ENCODE data around the gene OCEL1.
A peak's percentile ranks its signal among the peaks of the same experiment; 100 is the strongest.

OCEL1 gene

DNA sequence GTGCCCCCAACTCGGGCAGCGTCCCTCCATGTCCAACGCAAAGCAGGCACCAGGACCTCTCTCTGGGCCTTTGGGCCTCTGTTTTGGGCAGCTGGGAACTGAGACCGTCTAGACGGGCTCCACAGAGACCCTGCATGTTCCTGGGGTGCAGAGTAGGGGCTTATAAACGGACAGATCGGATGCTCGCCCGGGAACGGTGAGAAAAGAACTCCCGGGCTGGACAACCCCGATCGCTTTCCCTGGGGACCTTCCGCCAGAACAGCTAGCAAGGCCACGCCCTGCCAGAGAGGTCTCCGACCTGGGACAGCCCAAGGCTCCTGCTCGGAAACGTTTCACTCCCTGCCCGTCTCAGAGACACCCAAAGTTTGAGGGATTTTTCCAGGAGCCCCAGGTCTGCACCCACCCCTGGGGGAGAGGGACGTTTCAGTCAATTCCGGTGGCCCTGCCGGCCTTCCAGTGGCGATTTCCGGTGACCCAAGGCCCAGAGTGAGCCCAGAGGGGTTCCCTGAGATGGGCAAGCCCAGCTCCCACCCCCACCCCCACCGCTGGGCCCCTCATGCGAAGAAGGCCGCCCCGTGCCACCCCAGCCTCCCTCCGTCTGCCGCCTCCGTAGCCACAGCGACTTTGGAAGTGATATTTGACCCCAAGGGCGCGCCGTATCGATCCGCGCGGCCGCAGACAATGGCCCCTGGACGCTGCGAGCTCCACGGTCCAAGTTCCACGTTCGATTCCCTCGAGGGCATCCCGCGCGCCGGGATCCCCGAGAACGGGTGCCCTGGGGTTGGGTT is 18.0 kb downstream of the OCEL1 start (continued):
- no peak for TF ChIP-seq REPIN1 (tag by site-specific recombination; IDR thresholded peaks at IDR 0.05; ENCODE audit: low read depth)
- no peak for TF ChIP-seq ZNF768 (tag by site-specific recombination; IDR thresholded peaks at IDR 0.05)
- TF ChIP-seq, protein P1, sequence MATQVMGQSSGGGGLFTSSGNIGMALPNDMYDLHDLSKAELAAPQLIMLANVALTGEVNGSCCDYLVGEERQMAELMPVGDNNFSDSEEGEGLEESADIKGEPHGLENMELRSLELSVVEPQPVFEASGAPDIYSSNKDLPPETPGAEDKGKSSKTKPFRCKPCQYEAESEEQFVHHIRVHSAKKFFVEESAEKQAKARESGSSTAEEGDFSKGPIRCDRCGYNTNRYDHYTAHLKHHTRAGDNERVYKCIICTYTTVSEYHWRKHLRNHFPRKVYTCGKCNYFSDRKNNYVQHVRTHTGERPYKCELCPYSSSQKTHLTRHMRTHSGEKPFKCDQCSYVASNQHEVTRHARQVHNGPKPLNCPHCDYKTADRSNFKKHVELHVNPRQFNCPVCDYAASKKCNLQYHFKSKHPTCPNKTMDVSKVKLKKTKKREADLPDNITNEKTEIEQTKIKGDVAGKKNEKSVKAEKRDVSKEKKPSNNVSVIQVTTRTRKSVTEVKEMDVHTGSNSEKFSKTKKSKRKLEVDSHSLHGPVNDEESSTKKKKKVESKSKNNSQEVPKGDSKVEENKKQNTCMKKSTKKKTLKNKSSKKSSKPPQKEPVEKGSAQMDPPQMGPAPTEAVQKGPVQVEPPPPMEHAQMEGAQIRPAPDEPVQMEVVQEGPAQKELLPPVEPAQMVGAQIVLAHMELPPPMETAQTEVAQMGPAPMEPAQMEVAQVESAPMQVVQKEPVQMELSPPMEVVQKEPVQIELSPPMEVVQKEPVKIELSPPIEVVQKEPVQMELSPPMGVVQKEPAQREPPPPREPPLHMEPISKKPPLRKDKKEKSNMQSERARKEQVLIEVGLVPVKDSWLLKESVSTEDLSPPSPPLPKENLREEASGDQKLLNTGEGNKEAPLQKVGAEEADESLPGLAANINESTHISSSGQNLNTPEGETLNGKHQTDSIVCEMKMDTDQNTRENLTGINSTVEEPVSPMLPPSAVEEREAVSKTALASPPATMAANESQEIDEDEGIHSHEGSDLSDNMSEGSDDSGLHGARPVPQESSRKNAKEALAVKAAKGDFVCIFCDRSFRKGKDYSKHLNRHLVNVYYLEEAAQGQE (tag by site-specific recombination; IDR thresholded peaks at IDR 0.05), result 0 out of 2 replicates have a peak, but pooled peaks have one; percentile 10
- TF ChIP-seq ZNF792 (tag by site-specific recombination; IDR thresholded peaks at IDR 0.05), result no peak
- TF ChIP-seq ZNF174 (tag by site-specific recombination; IDR thresholded peaks at IDR 0.05), result no peak
- TF ChIP-seq ZNF785 (tag by site-specific recombination; IDR thresholded peaks at IDR 0.05), result no peak
- no peak for TF ChIP-seq ZNF701 (tag by site-specific recombination; IDR thresholded peaks at IDR 0.05)
- TF ChIP-seq, protein P2, sequence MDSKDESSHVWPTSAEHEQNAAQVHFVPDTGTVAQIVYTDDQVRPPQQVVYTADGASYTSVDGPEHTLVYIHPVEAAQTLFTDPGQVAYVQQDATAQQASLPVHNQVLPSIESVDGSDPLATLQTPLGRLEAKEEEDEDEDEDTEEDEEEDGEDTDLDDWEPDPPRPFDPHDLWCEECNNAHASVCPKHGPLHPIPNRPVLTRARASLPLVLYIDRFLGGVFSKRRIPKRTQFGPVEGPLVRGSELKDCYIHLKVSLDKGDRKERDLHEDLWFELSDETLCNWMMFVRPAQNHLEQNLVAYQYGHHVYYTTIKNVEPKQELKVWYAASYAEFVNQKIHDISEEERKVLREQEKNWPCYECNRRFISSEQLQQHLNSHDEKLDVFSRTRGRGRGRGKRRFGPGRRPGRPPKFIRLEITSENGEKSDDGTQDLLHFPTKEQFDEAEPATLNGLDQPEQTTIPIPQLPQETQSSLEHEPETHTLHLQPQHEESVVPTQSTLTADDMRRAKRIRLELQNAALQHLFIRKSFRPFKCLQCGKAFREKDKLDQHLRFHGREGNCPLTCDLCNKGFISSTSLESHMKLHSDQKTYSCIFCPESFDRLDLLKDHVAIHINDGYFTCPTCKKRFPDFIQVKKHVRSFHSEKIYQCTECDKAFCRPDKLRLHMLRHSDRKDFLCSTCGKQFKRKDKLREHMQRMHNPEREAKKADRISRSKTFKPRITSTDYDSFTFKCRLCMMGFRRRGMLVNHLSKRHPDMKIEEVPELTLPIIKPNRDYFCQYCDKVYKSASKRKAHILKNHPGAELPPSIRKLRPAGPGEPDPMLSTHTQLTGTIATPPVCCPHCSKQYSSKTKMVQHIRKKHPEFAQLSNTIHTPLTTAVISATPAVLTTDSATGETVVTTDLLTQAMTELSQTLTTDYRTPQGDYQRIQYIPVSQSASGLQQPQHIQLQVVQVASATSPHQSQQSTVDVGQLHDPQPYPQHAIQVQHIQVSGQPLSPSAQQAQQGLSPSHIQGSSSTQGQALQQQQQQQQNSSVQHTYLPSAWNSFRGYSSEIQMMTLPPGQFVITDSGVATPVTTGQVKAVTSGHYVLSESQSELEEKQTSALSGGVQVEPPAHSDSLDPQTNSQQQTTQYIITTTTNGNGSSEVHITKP (tag by site-specific recombination; IDR thresholded peaks at IDR 0.05), result peak; percentile 65
- no peak for TF ChIP-seq ZNF175 (tag by site-specific recombination; IDR thresholded peaks at IDR 0.05)
- TF ChIP-seq ZNF433 (tag by site-specific recombination; IDR thresholded peaks at IDR 0.05; ENCODE audit: low read depth), result no peak
- 0 out of 2 replicates have a peak, but pooled peaks have one; percentile 17 for TF ChIP-seq EGR2 (tag by site-specific recombination; IDR thresholded peaks at IDR 0.05; ENCODE audit: low read depth)
- TF ChIP-seq IKZF3 (tag by site-specific recombination; IDR thresholded peaks at IDR 0.05), result no peak
- TF ChIP-seq, protein P3, sequence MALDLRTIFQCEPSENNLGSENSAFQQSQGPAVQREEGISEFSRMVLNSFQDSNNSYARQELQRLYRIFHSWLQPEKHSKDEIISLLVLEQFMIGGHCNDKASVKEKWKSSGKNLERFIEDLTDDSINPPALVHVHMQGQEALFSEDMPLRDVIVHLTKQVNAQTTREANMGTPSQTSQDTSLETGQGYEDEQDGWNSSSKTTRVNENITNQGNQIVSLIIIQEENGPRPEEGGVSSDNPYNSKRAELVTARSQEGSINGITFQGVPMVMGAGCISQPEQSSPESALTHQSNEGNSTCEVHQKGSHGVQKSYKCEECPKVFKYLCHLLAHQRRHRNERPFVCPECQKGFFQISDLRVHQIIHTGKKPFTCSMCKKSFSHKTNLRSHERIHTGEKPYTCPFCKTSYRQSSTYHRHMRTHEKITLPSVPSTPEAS (tag by site-specific recombination; IDR thresholded peaks at IDR 0.05), result no peak
- peak; percentile 63 for TF ChIP-seq ZNF341 (tag by site-specific recombination; IDR thresholded peaks at IDR 0.05; ENCODE audit: low read depth)
- TF ChIP-seq, protein P4, sequence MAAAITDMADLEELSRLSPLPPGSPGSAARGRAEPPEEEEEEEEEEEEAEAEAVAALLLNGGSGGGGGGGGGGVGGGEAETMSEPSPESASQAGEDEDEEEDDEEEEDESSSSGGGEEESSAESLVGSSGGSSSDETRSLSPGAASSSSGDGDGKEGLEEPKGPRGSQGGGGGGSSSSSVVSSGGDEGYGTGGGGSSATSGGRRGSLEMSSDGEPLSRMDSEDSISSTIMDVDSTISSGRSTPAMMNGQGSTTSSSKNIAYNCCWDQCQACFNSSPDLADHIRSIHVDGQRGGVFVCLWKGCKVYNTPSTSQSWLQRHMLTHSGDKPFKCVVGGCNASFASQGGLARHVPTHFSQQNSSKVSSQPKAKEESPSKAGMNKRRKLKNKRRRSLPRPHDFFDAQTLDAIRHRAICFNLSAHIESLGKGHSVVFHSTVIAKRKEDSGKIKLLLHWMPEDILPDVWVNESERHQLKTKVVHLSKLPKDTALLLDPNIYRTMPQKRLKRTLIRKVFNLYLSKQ (tag by site-specific recombination; IDR thresholded peaks at IDR 0.05; ENCODE audit: borderline replicate concordance), result no peak
- no peak for TF ChIP-seq BCL11A (tag by site-specific recombination; IDR thresholded peaks at IDR 0.05; ENCODE audit: low read depth)
- no peak for TF ChIP-seq ZFP41 (tag by site-specific recombination; IDR thresholded peaks at IDR 0.05; ENCODE audit: borderline replicate concordance)
- TF ChIP-seq, protein P5, sequence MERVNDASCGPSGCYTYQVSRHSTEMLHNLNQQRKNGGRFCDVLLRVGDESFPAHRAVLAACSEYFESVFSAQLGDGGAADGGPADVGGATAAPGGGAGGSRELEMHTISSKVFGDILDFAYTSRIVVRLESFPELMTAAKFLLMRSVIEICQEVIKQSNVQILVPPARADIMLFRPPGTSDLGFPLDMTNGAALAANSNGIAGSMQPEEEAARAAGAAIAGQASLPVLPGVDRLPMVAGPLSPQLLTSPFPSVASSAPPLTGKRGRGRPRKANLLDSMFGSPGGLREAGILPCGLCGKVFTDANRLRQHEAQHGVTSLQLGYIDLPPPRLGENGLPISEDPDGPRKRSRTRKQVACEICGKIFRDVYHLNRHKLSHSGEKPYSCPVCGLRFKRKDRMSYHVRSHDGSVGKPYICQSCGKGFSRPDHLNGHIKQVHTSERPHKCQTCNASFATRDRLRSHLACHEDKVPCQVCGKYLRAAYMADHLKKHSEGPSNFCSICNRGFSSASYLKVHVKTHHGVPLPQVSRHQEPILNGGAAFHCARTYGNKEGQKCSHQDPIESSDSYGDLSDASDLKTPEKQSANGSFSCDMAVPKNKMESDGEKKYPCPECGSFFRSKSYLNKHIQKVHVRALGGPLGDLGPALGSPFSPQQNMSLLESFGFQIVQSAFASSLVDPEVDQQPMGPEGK (tag by site-specific recombination; IDR thresholded peaks at IDR 0.05), result no peak; the same call in 1 of the 2 replicates
- TF ChIP-seq OSR2 (tag by site-specific recombination; IDR thresholded peaks at IDR 0.05), result no peak
- no peak for TF ChIP-seq KLF10 (tag by site-specific recombination; IDR thresholded peaks at IDR 0.05)
- TF ChIP-seq ZBTB20 (tag by site-specific recombination; IDR thresholded peaks at IDR 0.05), result peak; percentile 86
- TF ChIP-seq ZNF335 (tag by site-specific recombination; conservative IDR thresholded peaks at IDR 0.05), result peak; percentile 68; the same call in 1 of the 2 replicates

All from HEK293 (cell line).